Stimulated activated CD4-positive, alpha-beta T cell treated with anti-CD3 and anti-CD28 coated beads, Interleukin-1b, Interleukin-23, amount 100 ng/mL, for 1 hour (primary cell): ENCODE results near the gene OST4.
"Not testable (repeated sequence)": the region's sequence is repeated elsewhere in the genome, so short reads cannot be mapped to it uniquely, and the experiment has no call there.

Experiments used
- DNase-seq, 2 donors: peaks; one replicate each; pipeline ENCODE4 v3.0.0-alpha.2; 2020; ENCODE audit warnings: low read depth in 2 of 2

OST4 gene

GRCh38 chr2:27071277-27071989 is at the start of gene OST4:
OST4 (minus strand) TSS chr2:27071654.
- peak; percentile 68 to 80 for DNase-seq

- DNase-seq, result not testable (repeated sequence)
Observed at GRCh38 chr2:27119330-27119670, 47.8 kb upstream of the OST4 start.

DNA sequence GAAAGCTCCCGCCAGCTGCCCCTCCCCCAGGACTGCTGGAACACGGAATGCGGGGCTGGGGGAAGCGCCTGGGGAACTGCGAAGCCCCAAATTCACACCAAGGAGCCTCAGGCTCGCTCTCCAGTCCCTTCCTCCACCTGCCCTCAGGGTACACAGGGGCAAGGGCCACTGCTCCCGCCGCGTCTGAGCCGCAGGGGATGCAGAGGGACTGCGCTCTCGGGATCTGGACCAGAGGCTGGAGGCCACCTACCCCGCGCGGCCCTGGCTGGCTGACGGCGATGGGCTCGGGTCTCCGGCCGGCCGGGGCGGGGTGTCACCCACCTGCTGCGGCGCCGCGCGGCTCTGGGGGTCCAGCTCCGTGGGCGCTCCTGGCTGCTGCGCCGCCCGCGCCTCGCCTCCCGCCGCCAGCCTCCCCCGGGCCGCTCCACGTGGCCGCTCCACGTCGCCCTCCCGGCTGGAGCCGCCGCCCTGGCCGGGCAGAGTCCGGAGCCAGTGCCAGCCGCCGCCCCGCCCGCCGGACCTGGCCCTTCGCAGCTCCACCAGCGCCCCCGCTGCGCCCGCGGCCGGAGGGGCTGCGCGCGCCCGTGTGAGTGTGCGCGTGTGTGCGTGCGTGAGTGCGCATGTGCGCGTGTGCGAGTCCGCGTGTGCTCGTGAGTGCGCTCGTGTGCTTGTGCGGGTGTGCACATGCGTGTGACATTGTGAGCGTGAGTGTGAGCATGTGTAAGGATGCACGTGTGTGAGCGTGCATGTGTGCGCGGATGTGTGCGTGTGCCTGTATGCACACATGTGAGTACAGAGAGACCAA is 47.3 kb upstream of the OST4 start, which contains the start of gene CGREF1:
TSS of gene CGREF1 (minus strand) at position 604 of the 805 bp plus-strand sequence. CDS start 14,762 bp downstream, outside the sequence.
- DNase-seq, result no peak

DNA sequence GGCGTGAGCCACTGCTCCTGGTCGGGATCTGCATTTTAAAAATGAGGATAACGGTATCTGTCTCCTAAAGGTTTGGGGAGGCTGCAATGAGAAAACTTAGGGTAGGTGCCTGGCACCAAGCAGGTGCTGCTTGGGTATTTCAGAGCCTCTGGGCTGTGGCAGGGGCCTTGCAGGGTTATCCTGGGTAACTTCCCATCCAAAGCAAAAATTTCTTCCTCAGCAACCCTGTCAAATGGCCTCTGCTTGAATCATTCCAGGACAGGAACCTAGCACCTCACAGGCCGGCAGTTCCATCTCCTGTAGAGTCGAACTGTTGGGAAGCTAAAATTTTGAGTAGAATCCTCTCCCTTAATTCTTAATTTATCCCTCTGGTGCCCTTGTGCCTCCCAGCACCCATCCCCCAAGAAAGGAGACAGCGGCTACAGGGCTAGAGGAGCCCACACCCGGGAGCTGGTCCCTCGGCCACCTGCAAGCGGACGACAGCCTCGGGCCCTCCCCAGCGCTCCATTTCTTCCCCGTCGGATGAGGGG is 46.6 kb upstream of the OST4 start:
- no peak for DNase-seq

DNA sequence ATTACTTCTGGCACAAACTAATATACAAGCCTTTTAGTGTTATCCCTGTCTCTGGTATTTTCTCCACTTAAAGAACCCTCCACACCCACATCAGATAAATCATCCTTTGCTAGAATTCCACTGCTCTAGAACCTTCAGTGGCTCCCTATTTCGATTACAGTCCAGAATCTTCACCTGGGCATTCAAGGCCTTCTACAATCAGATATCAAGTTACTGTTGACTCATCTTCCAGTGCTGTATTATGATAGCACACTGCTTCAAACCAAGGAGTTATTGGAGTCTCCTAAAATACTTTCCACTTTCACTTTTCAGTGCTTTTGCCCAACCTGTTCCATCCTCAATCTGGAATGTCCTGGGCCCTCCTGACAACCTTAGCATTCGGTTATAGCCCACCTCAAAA is 44.1 kb upstream of the OST4 start:
- DNase-seq, result no peak

DNA sequence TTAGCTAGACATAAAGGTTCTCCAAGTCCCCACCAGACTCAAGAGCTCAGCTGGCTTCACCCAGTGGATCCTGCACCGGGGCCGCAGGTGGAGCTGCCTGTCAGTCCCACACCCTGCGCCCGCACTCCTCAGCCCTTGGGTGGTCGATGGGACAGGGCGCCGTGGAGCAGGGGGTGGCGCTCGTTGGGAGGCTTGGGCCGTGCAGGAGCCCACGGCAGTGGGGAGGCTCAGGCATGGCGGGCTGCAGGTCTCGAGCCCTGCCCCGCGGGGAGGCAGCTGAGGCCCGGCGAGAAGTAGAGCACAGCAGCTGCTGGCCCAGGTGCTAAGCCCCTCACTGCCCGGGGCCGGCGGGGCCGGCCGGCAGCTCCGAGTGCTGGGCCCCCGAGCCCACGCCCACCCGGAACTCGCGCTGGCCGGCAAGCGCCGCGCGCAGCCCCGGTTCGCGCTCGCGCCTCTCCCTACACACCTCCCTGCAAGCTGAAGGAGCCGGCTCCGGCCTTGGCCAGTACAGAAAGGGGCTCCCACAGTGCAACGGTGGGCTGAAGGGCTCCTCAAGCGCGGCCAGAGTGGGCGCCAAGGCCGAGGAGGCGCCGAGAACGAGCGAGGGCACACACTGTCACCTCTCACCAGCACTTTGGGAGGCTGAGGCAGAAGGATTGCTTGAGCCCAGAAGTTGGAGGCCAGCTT is 40.1 kb upstream of the OST4 start:
- DNase-seq, result not testable (repeated sequence)

- DNase-seq, result not testable (repeated sequence)
Observed at GRCh38 chr2:27110603-27111352, 39.3 kb upstream of the OST4 start.

- no peak for DNase-seq
Observed at GRCh38 chr2:27109083-27109482, 37.6 kb upstream of the OST4 start.

GRCh38 chr2:27108221-27108620 is 36.8 kb upstream of the OST4 start:
- no peak for DNase-seq

DNA sequence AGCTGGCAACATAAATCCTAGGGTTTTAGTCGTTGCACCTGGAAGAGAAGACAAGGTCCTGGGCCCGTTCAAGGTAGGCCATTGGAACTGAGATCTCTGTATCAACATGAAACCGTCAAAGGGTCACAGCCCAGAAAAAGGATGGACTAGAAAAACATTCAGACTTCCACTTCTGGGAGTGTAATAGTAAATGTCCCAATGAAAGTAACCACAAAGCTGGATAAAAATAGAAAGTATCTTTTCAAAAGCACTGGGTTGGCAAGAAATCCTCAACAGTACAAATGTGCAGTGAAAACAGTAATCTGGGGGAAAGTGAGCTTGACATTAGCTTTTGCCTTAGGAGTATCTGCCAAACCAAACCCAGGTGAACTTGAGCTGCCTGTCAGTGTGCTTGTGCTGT is 34.5 kb upstream of the OST4 start:
- DNase-seq, result no peak

DNA sequence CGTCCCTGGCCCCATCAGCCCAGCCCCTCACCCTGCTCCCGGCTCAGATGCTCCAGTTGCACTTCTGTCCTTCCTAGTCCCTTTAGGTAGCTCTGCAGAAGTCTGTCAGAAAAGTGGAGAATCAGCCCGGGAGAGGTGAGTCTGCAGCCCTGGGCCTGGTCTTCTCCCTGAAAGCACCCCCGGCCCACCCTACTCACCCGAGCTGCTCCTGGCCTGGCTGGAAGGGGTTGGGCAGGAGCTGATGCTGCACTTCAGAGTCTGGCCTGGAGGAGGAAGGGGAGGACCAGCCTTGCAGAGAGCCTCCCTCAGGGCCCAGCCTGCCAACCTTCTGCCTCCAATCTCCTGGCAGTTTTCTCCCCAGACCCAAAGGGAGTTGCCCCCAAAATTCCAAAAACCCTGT is 30.9 kb upstream of the OST4 start:
- DNase-seq, result no peak

- no peak for DNase-seq
Observed at GRCh38 chr2:27100036-27100435, 28.6 kb upstream of the OST4 start.

DNA sequence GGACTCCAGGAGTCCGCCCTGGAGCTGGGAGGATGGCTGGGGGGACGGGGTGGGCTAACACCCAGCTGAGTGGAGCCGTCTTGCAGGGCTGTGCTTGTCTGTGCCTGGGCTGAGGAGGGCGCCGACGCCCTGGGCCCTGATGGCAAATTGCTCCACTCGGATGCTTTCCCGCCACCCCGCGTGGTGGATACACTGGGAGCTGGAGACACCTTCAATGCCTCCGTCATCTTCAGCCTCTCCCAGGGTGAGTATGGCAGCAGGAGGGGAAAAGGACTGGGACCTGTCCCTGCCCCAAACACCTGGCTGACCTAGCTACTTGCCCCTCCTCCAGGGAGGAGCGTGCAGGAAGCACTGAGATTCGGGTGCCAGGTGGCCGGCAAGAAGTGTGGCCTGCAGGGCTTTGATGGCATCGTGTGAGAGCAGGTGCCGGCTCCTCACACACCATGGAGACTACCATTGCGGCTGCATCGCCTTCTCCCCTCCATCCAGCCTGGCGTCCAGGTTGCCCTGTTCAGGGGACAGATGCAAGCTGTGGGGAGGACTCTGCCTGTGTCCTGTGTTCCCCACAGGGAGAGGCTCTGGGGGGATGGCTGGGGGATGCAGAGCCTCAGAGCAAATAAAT is 28.0 kb upstream of the OST4 start:
- DNase-seq, result no peak

DNA sequence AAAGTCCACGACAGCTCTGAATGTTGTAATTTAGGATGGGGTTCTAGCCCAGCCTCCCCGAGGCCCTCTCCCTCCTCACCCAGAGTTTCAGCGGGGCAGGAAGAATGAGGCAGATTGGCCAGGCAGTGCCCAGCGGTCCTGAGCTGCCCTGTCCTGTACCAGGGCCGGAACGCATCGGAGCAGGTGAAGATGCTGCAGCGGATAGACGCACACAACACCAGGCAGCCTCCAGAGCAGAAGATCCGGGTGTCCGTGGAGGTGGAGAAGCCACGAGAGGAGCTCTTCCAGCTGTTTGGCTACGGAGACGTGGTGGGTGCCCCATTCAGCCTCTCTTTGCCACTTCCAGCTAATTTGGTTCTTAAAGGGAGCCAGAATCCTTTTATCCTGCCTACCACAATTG is 25.9 kb upstream of the OST4 start:
- DNase-seq, result no peak

DNA sequence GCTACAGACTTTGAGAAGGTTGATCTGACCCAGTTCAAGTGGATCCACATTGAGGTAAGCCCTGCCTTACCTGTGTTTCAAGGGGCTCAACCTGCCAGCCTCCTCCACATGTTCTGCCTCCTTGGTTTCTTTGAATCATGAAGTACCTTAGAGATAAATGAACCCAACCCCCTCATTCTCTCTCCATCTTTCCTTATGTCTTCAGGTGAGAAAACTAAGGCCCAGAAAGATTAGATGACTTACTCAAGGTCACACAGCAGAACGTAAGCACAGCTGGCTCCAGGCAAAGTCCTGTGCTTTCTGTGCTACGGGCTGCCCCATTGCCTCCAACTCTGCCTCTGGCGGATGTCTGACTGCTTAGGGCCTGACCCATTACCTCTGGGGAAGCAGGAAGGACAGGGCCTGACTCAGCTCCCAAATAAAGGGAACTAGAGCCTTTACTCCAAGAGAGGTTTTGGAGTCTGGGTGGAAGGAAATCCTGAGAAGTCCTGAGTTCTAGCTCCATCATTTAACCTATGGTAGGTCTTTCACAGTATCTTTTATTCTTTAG is 25.4 kb upstream of the OST4 start:
- no peak for DNase-seq

DNA sequence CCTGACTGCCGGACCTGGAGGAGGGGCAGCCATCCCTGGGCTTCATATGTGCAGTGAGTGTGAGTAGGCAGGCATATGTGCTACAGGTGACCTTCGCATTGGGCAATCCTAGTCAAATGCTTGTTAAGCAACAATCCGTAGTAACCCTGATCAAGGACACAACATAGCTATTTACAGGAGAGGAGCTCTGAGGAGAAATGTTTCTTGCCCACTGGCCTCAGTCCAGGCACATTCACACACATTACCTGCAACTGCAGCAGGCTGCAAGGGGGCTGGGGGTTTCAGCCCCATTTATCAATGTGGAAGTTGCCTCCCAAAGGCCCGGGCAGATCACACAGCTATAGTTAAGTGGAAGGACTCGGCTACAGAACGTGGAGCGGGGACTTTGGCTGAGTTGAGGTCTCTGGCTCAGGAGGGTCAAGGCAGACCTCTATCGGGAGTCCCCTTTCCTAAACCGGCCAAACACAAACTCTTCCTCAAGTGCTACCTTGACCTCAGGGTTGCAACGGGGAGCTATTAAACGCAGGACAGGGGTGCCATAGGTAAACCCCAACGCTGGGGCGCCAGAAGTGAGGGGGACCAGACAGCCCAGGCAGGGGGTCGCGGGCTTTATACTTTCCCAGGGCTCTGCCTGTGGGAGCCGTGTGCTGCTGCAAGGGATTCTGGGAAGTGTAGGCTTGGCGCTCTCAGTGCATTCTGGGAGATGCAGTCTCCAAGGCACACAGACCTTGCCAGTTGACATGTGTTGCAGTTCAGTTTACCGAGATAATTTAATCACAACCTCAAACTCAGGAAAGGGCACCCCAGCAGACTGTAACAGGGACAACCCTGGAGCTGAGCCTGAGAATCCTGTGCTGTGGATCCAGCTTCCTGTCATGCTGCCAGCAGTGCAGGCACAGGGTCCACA is 24.5 kb upstream of the OST4 start:
- no peak for DNase-seq

DNA sequence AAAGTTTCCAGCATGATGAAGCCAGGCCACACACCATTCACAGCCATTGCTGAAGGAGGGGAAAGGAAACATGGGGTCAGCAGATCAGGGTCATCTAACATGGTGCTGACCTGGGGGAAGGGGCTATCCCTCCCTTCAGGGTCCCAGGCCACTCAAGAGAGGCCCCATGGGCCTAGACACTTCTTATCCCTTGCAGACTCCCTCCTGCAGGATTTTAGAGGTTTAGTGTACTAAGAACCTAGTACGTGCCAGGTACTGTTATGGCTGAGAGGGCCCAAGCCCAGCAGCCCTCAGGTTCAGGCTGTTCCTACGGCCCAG is 23.9 kb upstream of the OST4 start:
- no peak for DNase-seq

GRCh38 chr2:27094353-27094984 is 23.0 kb upstream of the OST4 start:
- DNase-seq, result no peak
